GM18867 (cell line): ENCODE results near the gene AMH.

ENCODE experiments used
- ATAC-seq: cut with Tn5 transposase; IDR thresholded peaks from one replicate; pipeline ENCODE4 v1.9.1; 2021; ENCODE audit warnings: mild to moderate bottlenecking, moderate library complexity; ENCODE audit not compliant: unreplicated experiment

The AMH gene

GRCh38 chr19:2233601-2234280, 15.4 kb upstream of the AMH start:
- ATAC-seq: no peak

DNA sequence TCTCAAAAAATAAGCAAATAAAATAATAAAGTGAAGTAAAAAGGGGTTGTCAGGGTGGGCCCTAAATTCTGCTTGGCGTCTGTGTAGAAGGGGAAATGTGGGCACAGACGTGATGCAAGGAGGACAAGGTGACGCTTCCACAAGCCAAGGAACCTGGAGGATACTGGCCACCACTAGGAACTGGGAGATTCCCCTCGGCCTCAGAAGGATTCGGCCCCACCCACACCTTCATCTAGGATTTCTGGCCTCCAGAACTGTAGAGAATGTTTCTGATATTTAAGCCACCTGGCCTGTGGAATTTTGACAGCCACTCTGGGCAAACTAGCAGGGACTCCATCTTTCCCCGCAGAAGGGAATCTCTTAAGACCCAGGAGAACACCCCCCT, 14.1 kb upstream of the AMH start:
- no peak for ATAC-seq

GRCh38 chr19:2235381-2236063, 13.6 kb upstream of the AMH start:
- peak; percentile 4 for ATAC-seq

- no peak for ATAC-seq
Observed at GRCh38 chr19:2236064-2236313, 13.1 kb upstream of the AMH start.

DNA sequence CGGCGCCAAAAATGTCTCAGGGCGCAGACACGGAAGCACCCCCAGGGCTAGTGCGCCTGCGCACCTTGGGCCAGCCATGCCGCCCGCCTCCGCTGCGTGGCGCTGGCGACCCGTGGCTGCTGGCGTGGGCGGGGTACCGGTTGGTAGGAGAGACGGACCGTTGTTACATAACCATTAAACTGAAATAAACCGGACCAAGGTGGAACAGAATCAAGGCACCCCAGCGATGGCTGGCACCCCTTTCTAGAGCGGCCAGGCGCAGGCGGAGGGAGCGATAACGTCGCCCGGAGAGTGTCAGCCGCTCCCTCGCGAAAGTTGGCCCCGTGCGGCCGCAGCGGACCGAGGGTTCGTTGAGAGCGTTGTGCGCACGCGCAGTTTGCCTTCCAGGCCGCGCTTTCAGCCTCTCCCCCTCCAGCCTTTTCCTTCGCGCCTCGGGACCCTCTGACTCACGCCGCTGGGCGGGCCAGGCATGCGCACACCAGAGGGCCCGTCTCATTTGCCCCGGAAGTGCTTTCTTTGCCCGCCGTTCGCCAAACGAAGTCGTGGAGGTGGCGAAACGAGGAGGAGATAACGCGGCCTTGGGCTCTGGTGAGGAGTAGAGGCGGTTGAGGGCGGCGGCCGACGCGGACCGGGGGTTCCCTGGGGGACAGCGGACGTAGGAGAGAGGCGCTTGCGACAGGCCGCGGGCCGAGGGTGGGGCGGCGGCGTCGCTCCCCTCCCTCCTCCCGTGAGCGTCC, 12.6 kb upstream of the AMH start, which contains the start of the genes PLEKHJ1 and SF3A2:
Gene PLEKHJ1, minus strand, starts transcription at position 16 of the 737 bp plus-strand sequence. CDS start 81 bp downstream, outside the sequence.
Gene SF3A2, plus strand, starts transcription at position 511 of the 737 bp plus-strand sequence. CDS start 6,595 bp downstream, outside the sequence.
- peak; percentile 71 for ATAC-seq

GRCh38 chr19:2237051-2237868, 11.9 kb upstream of the AMH start:
- no peak for ATAC-seq

DNA sequence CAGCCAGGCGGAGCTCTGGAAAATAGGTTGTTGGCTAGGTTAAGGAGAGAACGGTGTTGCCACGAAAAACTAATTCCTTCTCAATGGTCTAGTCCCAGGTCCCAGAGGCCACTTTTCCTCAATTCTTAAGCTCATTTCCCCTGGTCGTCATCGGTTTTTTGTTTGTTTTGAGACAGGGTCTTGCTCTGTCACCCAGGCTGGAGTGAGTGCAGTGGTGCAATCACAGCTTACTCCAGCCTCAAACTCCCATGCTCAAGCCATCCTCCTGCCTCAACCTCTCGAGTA, 11.3 kb upstream of the AMH start:
- no peak for ATAC-seq

DNA sequence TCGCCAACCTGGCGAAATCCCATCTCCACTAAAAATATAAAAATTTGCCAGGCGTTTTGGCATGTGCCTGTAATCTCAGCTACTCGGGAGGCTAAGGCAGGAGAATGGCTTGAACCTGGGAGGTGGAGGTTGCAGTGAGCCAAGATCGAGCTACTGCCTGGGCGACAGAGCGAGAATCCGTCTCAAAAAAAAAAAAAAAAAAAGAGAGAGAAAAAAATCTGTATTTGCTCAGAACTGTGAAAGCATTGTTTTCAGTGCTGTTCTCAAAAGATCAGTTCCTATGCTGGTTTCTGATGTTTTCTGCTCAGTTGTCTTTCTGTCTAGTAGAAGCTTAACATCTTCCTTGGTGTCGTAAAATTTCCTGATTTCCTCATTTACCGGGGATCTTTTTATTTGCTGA, 9.9 kb upstream of the AMH start:
- ATAC-seq: no peak

DNA sequence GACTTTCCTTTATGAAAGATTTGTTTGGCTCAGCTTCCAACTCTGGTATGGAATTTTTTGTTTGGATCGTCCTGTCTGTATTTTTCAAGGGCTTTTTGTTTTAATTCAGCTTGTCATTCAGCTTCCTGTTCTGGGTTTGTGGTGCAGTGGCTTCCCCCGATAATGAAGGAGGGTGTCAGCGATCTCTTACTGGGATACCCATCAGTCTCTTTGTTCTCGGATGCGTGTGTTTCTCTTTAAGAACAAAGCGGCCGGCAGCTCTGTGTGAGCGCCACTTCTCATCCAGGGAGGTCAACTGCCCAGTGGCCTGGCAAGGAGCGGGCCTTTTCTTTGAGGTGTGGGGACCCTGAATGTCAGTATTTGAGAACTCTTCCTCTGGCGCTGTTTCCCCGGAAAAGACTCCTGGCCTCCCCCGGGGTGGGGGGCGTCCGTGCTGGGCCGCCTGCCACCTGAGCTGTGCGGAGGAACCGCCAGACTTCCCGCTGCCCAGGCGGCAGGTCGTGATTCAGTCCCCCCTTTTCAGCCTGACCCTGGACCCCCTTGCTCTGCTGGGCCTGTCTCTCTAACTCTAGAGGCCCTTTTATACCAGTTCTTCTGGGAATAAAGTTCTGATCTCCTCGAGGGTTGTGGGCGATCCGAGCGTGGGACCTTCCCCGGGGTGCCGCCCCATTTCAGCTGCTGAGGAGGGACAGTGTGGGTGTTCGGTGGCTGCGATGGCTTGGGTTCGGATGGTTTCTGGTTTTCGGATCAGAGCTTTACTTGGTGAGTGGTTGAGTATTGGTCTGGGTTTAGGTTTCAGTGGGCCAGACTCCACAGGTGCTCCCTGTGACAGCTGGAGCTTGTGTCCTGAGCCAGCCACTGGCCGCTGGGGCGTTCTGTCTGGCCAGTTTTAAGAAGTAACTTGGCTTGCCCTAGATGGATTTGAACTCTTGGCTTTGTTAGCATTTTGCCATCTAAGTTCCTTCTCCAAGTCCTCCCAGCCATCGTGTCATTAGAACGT, 9.1 kb upstream of the AMH start:
- ATAC-seq: no peak

- no peak for ATAC-seq
Observed at GRCh38 chr19:2240881-2241760, 8.0 kb upstream of the AMH start.

DNA sequence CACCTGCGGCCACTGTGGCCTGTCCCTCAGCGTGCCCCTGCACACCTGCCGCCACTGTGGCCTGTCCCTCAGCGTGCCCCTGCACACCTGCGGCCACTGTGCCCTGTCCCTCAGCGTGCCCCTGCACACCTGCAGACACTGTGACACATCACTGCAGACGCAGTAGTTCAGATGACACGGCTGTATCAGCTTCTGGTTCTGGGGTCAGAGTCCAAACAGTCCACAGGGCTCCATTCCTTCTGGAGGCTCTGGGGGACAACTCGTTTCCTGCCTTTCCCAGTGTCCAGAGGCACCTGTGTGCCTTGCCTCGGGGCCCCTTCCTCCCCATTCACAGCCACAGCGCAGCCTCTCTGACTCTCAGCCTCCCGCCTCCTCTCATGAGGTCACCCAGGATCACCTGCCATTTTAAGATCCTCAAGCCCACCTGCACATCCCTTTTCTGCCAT, 7.0 kb upstream of the AMH start:
- ATAC-seq: no peak

GRCh38 chr19:2242816-2243215, 6.3 kb upstream of the AMH start:
- ATAC-seq: no peak

- no peak for ATAC-seq
Observed at GRCh38 chr19:2243274-2244124, 5.6 kb upstream of the AMH start.

DNA sequence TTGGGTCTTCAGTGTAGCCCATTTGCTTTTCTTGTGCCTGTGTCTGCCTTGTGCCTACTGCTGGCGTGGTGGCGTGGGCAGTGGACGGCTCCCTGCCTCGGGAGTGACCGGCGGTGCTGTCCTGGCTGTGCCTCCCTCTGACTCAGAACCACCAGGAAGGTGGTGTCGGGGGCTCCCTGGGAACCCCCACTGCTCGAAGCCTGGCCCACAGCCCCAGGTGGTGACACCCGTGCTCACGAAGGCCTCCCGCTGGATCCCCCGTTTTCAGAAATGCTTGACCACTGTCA, 5.1 kb upstream of the AMH start:
- ATAC-seq: no peak

- ATAC-seq: no peak
Observed at GRCh38 chr19:2244486-2244885, 4.6 kb upstream of the AMH start.

- ATAC-seq: no peak
Observed at GRCh38 chr19:2245273-2245672, 3.9 kb upstream of the AMH start.

DNA sequence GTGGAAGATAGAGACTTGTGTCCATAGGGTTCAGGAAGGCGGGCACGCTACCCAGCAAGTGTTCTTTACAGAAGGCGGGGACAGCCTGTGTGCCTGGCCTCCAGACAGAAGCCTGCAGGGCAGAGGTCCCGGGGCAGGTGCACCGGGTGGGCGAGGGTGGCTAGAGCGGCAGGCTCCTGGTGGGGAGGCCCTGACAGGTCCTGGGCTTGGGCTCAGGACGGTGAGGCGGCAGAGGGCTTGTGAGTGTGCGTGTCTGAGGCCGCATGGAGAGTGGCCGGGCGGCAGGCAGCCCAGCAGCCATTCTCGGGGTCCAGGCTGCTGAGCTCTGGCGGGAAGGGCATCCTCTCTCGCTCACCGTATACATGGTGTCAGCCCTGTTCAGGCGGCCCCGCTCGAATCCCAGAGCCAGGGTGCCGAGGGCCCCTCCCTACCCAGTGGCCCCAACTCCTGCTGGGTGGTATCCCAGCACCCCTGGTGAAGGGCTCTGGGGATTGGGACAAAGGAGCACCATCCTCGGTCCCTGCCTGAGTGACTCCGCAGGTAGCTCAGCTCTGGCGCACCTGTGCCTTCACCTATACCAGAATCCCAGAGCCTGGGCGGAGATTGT, 3.0 kb upstream of the AMH start:
- no peak for ATAC-seq

DNA sequence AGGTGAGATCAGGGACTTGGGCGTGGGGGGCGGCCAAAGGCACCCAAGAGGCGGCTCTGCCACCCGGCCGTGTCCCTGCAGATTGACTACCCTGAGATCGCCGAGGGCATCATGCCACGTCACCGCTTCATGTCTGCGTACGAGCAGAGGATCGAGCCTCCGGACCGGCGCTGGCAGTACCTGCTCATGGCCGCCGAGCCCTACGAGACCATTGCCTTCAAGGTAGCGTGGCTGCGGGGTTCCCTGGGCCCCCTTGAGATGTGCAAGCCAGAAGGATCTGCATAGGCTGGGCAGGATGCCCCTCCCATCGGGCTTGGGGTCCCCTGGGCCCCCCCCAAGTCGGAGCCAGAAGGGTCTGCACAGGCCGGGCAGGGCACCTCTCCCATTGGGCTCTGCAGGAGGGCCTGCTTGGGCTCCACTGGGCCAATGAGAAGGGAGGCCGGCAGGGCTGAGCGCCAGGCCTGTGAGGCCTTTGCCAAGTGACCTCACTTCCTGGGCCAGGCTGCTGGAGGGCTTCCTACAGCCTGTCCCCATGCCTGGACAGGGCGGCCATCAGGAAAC, 2.2 kb upstream of the AMH start:
- no peak for ATAC-seq
